Measurements from ENCODE around the gene SCN1A. TPM values are rescaled to one million over a fixed set of nuclear protein-coding genes. Genes with fewer than 3 reads are reported as not detected.

The SCN1A gene
- total RNA-seq, 1 experiment from 2014 or later: not detected

- ATAC-seq (no peak), DNase-seq (ENCODE audit: low read depth, low spot score) (no peak)
- H3K4me1 ChIP-seq (ENCODE audit: control insufficient read depth, insufficient read depth, low read length): no peaks in the 10 kb centered on the region
- no peaks in the 10 kb centered on the region for H3K36me3 ChIP-seq (ENCODE audit: control insufficient read depth, insufficient read depth, low read length)
- H3K27me3 ChIP-seq (ENCODE audit: control insufficient read depth, insufficient read depth, low read length): peaks cover 3% of the 10 kb centered on the region
- BruUV-seq (replicated peaks): no TSS peak
- TF ChIP-seq CTCF (IDR thresholded peaks at IDR 0.05) (peak; percentile 37; the same call in 1 of the 2 replicates), TCF7L2 (IDR thresholded peaks at IDR 0.05; ENCODE audit: low read depth, low read length) (no peak)
- no peak overlapping the region for H3K4me3 ChIP-seq (ENCODE audit: low read depth in 2 of 2, low read length in 2 of 2)
- in situ Hi-C loops (cut with HindIII; ENCODE audit: low pct_unique_long_range_greater_than_20kb, low sequenced_read_pairs): no loop called here
- no peaks in the 10 kb centered on the region for H3K9me3 ChIP-seq (ENCODE audit: control insufficient read depth, insufficient read depth, low read depth, low read length)
- CTCF ChIA-PET: interaction anchor here (0.6 to 1.3 kb wide), 3 partner anchors 22 to 174 kb away, joined by 3 to 10 read pairs (median 3); partner anchors contain the start of gene TTC21B
- intact Hi-C loops (cut with micrococcal nuclease; ENCODE audit: unreplicated experiment): loop anchor here (1.0 kb wide), 2 partner anchors 71 to 174 kb away; no protein-coding TSS in a partner anchor
- no peak overlapping the region for H3K27ac ChIP-seq (ENCODE audit: low read length)
- POLR2A ChIA-PET: no interaction called here
Observed at GRCh38 chr2:166128156-166128505, 311 bp upstream of the SCN1A start.

- no peak for TF ChIP-seq POLR2AphosphoS5 (IDR thresholded peaks at IDR 0.05; ENCODE audit: low read depth, low read length)
- CTCF ChIA-PET: interaction anchor here (1.0 kb wide), 1 partner anchor 173 kb away, joined by 4 read pairs; the partner anchor contains the start of gene TTC21B
- in situ Hi-C loops (cut with HindIII; ENCODE audit: low pct_unique_long_range_greater_than_20kb, low sequenced_read_pairs) (no loop called here), intact Hi-C loops (cut with micrococcal nuclease; ENCODE audit: unreplicated experiment) (no loop called here)
- Histone ChIP-seq H3K27me3 (ENCODE audit: control insufficient read depth, insufficient read depth, low read length) (no peaks in the 10 kb centered on the region; the same call in 1 of the 2 replicates), H3K9me3 (ENCODE audit: control insufficient read depth, insufficient read depth, low read depth, low read length) (no peaks in the 10 kb centered on the region), H3K4me1 (ENCODE audit: control insufficient read depth, insufficient read depth, low read length) (no peaks in the 10 kb centered on the region), H3K4me3 (ENCODE audit: low read depth in 2 of 2, low read length in 2 of 2) (no peak overlapping the region), H3K27ac (ENCODE audit: low read length) (no peak overlapping the region), H3K36me3 (ENCODE audit: control insufficient read depth, insufficient read depth, low read length) (no peaks in the 10 kb centered on the region)
- ATAC-seq: no peak
- DNase-seq (ENCODE audit: low read depth, low spot score): no peak
- BruUV-seq (replicated peaks): no TSS peak
- POLR2A ChIA-PET: no interaction called here
Observed at GRCh38 chr2:166126007-166126639, 1.7 kb downstream of the SCN1A start.

- CTCF ChIA-PET: no interaction called here
- no peak for TF ChIP-seq CTCF (IDR thresholded peaks at IDR 0.05)
- TF ChIP-seq REST (IDR thresholded peaks at IDR 0.05; ENCODE audit: insufficient read depth in 1 of 2, low read depth in 2 of 2, low read length in 1 of 2): no peak
- no peak for TF ChIP-seq POLR2AphosphoS5 (IDR thresholded peaks at IDR 0.05; ENCODE audit: low read depth, low read length)
- TF ChIP-seq TCF7L2 (IDR thresholded peaks at IDR 0.05; ENCODE audit: low read depth, low read length): no peak
- no peak for TF ChIP-seq SIN3A (IDR thresholded peaks at IDR 0.05; ENCODE audit: borderline replicate concordance, insufficient read depth, low read depth, low read length)
- no TSS peak for BruUV-seq (replicated peaks)
Observed at GRCh38 chr2:166125557-166125956, 2.3 kb downstream of the SCN1A start.

More at GRCh38 chr2:166125557-166125956, 2.3 kb downstream of the SCN1A start:
- no peak overlapping the region for H3K27ac ChIP-seq (ENCODE audit: low read length)
- ATAC-seq (no peak), DNase-seq (ENCODE audit: low read depth, low spot score) (no peak)
- H3K9me3 ChIP-seq (ENCODE audit: control insufficient read depth, insufficient read depth, low read depth, low read length): no peaks in the 10 kb centered on the region
- no peaks in the 10 kb centered on the region for H3K4me1 ChIP-seq (ENCODE audit: control insufficient read depth, insufficient read depth, low read length)
- POLR2A ChIA-PET: no interaction called here
- H3K27me3 ChIP-seq (ENCODE audit: control insufficient read depth, insufficient read depth, low read length): no peaks in the 10 kb centered on the region; the same call in 1 of the 2 replicates
- no peak overlapping the region for H3K4me3 ChIP-seq (ENCODE audit: low read depth in 2 of 2, low read length in 2 of 2)
- intact Hi-C loops (cut with micrococcal nuclease; ENCODE audit: unreplicated experiment): no loop called here
- no peaks in the 10 kb centered on the region for H3K36me3 ChIP-seq (ENCODE audit: control insufficient read depth, insufficient read depth, low read length)
- in situ Hi-C loops (cut with HindIII; ENCODE audit: low pct_unique_long_range_greater_than_20kb, low sequenced_read_pairs): no loop called here
